AG10803 (cell line): ENCODE results near the gene SERPING1.

Experiments
- DNase-seq: peaks from one replicate; pipeline ENCODE4 v3.0.0; 2010; ENCODE audit warnings: low read depth
- H3K4me3 ChIP-seq: 2 replicates; pipeline ENCODE4 v1.5.1; 2011; ENCODE audit warnings: mild to moderate bottlenecking, low read length, control low read depth
- TF ChIP-seq, protein P1 (sequence below): conservative IDR thresholded peaks from 2 replicates; pipeline ENCODE4 v1.5.1; 2011; ENCODE audit warnings: mild to moderate bottlenecking, low read length, control low read depth, inconsistent platforms

Gene SERPING1

DNA sequence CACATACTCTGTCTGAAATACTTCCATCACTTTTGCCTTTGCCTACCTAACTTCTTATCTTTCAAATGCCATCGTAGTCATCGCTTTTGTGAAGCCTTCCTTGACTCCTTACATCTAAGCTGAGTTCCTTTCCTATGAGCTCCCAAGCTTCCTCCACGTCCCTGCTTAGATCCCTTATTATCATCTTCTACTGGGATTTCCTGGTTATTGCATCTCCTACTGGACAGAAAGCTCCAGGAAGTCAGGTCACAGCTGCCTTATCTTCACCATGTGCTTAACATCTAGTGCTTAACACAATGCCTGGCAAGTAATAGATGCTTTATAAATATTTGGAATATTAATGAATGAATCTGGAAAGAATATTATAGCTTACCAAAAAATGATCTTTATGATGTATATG, 46.3 kb downstream of the SERPING1 start:
- H3K4me3 ChIP-seq, result no peak overlapping the region
- TF ChIP-seq, protein P1, sequence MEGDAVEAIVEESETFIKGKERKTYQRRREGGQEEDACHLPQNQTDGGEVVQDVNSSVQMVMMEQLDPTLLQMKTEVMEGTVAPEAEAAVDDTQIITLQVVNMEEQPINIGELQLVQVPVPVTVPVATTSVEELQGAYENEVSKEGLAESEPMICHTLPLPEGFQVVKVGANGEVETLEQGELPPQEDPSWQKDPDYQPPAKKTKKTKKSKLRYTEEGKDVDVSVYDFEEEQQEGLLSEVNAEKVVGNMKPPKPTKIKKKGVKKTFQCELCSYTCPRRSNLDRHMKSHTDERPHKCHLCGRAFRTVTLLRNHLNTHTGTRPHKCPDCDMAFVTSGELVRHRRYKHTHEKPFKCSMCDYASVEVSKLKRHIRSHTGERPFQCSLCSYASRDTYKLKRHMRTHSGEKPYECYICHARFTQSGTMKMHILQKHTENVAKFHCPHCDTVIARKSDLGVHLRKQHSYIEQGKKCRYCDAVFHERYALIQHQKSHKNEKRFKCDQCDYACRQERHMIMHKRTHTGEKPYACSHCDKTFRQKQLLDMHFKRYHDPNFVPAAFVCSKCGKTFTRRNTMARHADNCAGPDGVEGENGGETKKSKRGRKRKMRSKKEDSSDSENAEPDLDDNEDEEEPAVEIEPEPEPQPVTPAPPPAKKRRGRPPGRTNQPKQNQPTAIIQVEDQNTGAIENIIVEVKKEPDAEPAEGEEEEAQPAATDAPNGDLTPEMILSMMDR, result peak; percentile 21
- DNase-seq, result no peak

GRCh38 chr11:57644748-57645688, 47.5 kb downstream of the SERPING1 start:
- DNase-seq, result peak; percentile 63
- TF ChIP-seq, protein P1, result peak; percentile 86
- H3K4me3 ChIP-seq, result no peak overlapping the region

GRCh38 chr11:57645689-57646085, 48.2 kb downstream of the SERPING1 start:
- no peak for DNase-seq
- TF ChIP-seq, protein P1, result no peak

DNA sequence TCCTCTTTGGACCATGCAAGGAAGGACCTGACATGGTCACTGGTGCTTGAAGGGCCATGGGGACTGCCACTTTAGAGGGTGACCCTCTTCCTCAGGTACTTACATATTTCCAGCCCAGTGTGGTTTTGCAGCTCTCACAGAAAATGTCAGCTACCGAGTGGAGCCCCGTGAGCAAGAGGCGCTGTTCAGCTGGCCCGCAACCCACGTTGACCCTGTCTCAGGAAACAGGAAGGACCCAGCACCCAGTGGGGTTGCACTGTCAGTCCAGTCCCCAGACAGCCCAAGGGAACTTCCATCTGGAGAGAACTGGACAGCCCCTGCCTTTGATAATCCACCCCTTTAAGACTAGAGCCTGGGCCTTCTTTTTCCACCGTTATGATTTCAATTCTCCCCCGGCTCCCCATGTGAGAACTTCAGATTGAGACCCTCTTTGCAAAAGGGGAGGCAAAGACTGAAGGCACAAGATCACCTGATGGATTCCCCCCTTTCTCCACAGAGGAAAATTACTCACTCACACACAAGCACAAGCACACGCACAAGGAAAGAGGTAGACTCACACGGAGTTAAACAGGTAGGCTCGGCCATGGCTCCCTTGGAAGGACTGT, 48.8 kb downstream of the SERPING1 start:
- TF ChIP-seq, protein P1, result no peak
- no peak for DNase-seq
- no peak overlapping the region for H3K4me3 ChIP-seq

More at GRCh38 chr11:57645689-57646085, 48.2 kb downstream of the SERPING1 start:
- H3K4me3 ChIP-seq, result no peak overlapping the region

- no peak for DNase-seq
- TF ChIP-seq, protein P1, result no peak
- no peak overlapping the region for H3K4me3 ChIP-seq
These were observed 49.4 kb downstream of the SERPING1 start for GRCh38 chr11:57646799-57647303.

DNA sequence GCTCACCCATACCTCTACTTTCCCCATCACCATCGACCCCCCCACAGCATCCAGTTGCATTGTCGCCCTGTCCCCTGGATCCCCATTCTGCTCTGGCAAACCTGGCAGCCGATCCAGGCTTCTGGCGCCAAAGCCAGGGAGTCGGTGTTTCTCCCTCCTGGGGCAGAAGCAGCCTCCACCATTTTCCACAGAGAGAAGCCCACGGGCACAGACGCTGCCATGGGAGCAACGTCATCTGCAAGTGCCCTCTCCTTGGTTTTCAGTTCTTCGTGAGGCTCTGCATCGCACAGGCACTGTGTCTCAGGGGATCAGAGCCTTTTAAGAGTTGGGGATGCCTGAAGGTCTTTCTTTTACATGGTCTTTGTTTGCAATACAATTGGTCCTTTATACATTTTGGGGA, 49.9 kb downstream of the SERPING1 start:
- no peak overlapping the region for H3K4me3 ChIP-seq
- TF ChIP-seq, protein P1, result no peak
- DNase-seq, result no peak
